Esophagus muscularis mucosa (tissue), 4 donors: ENCODE measurements around the gene CEP20. TPM values are rescaled to one million over a fixed set of nuclear protein-coding genes. Genes with fewer than 3 reads are reported as not detected.
A peak's percentile ranks its signal among the peaks of the same experiment; 100 is the strongest.

ENCODE experiments used
- DNase-seq: peaks from one replicate; pipeline ENCODE4 v3.0.0-alpha.2; 2017; ENCODE audit errors: extremely low spot score
- H3K27ac ChIP-seq, 4 donors: fragments of 200-600 bp; sonication (generic); replicated peaks in 1 of 4; 1 replicate in 3 of 4; 2 replicates in 1 of 4; pipeline ENCODE4 v1.5.1; 2016 to 2019; ENCODE audit warnings: mild to moderate bottlenecking in 1 of 4
- H3K27me3 ChIP-seq, 4 donors: fragments of 200-600 bp; sonication (generic); one replicate each; pipeline versions ENCODE4 v1.5.1 to v1.6.0; 2016 to 2019
- H3K36me3 ChIP-seq, 4 donors: fragments of 200-600 bp; sonication (generic); one replicate each; pipeline ENCODE4 v1.5.1; 2016 to 2019
- H3K4me1 ChIP-seq, 4 donors: fragments of 200-600 bp; sonication (generic); one replicate each; pipeline ENCODE4 v1.5.1; 2016 to 2019
- H3K4me3 ChIP-seq, 4 donors: fragments of 200-600 bp; sonication (generic); 1 replicate in 2 of 4; 2 replicates in 2 of 4; pipeline ENCODE4 v1.5.1; 2016 to 2019; ENCODE audit warnings: mild to moderate bottlenecking in 4 of 4, moderate library complexity in 1 of 4
- H3K9me3 ChIP-seq, 4 donors: fragments of 200-600 bp; sonication (generic); 1 replicate in 3 of 4; 2 replicates in 1 of 4; pipeline ENCODE4 v1.5.1; 2016 to 2019
- EP300 ChIP-seq: sonication (generic); formaldehyde crosslinking; IDR thresholded peaks from one replicate; pipeline ENCODE4 v1.6.1; 2017; ENCODE audit warnings: antibody characterized with exemption
- POLR2A ChIP-seq: fragments of 450-650 bp; IDR thresholded peaks from one replicate; pipeline ENCODE4 v1.6.1; 2017; ENCODE audit warnings: antibody characterized with exemption, moderate library complexity, mild to moderate bottlenecking, low read depth
- POLR2AphosphoS5 ChIP-seq, 2 donors: sonication (generic); formaldehyde crosslinking; IDR thresholded peaks; one replicate each; pipeline ENCODE4 v1.6.1; 2017; ENCODE audit warnings: antibody characterized with exemption in 2 of 2
- WGBS: methylation state at CpG from one replicate; pipeline ENCODE4 v1.1.5; 2018; 5-methylcytosine and 5-hydroxymethylcytosine counted together
- intact Hi-C: fragments of 100-400 bp; cut with DNase I; formaldehyde crosslinking; loops from one replicate; pipeline ENCODE4 v1.15.1; 2023
- small RNA-seq, 3 donors: library from RNA; depleted of rRNA; stranded (forward); fragments of <200 nt; gene quantifications; one replicate each; pipeline ENCODE3, GENCODE V24; 2016
- total RNA-seq, 4 donors: library from RNA; depleted of rRNA; stranded (reverse); fragments of >200 nt; gene quantifications; one replicate each; pipeline versions ENCODE4 v1.1.0 to v1.2.1, GENCODE V29; 2016
- TF ChIP-seq, protein P1 (sequence below), 3 experiments: fragments of 200-600 bp in 2 of 3; fragments of 450-650 bp in 1 of 3; sonication (generic) in 2 of 3; IDR thresholded peaks; one replicate each; pipeline ENCODE4 v1.5.1; 2017 to 2019; ENCODE audit warnings: antibody characterized with exemption in 3 of 3, mild to moderate bottlenecking in 2 of 3, moderate library complexity in 1 of 3

Gene CEP20
- total RNA-seq, 4 donors from 2014 or later: 25.2 to 36.1 (median 32.0) TPM

DNA sequence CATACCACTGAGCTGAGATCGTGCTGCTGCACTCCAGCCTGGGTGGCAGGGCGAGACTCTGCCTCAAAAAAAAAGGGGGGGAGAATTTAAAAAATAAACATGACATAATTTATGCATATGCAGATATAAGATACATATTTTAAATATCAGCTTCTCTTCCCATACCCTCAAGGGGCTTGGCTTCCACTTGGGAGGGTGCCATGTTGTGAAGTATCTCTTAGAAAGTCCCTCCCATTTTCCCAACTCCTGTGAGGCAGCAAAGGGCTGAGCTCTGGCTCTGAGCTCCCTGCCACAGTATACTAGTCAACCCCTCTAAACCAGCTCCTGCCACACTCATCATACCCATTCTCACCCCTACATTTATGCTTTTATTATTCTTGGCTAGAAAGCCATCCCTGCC, 71.0 kb downstream of the CEP20 start:
- TF ChIP-seq EP300 (no peak), POLR2AphosphoS5 (IDR thresholded peaks at IDR 0.05) (no peak), POLR2A (no peak)
- TF ChIP-seq, protein P1, sequence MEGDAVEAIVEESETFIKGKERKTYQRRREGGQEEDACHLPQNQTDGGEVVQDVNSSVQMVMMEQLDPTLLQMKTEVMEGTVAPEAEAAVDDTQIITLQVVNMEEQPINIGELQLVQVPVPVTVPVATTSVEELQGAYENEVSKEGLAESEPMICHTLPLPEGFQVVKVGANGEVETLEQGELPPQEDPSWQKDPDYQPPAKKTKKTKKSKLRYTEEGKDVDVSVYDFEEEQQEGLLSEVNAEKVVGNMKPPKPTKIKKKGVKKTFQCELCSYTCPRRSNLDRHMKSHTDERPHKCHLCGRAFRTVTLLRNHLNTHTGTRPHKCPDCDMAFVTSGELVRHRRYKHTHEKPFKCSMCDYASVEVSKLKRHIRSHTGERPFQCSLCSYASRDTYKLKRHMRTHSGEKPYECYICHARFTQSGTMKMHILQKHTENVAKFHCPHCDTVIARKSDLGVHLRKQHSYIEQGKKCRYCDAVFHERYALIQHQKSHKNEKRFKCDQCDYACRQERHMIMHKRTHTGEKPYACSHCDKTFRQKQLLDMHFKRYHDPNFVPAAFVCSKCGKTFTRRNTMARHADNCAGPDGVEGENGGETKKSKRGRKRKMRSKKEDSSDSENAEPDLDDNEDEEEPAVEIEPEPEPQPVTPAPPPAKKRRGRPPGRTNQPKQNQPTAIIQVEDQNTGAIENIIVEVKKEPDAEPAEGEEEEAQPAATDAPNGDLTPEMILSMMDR (IDR thresholded peaks at IDR 0.05): no peak
- H3K4me3 ChIP-seq: peak overlapping the region in 1 of 4 donors; percentile 19
- peaks cover 0 to 83% (median 41%) of the 10 kb centered on the region in 4 donors for H3K36me3 ChIP-seq
- H3K27me3 ChIP-seq: no peaks in the 10 kb centered on the region
- no peak for DNase-seq
- 76% methylated on average over 2 of the region's 2 CpGs for WGBS
- intact Hi-C loops: no loop called here
- H3K27ac ChIP-seq: peak overlapping the region; percentile 69 to 95 (median 91)
- no peaks in the 10 kb centered on the region for H3K9me3 ChIP-seq
- H3K4me1 ChIP-seq: peaks cover 0 to 97% (median 94%) of the 10 kb centered on the region in 4 donors

DNA sequence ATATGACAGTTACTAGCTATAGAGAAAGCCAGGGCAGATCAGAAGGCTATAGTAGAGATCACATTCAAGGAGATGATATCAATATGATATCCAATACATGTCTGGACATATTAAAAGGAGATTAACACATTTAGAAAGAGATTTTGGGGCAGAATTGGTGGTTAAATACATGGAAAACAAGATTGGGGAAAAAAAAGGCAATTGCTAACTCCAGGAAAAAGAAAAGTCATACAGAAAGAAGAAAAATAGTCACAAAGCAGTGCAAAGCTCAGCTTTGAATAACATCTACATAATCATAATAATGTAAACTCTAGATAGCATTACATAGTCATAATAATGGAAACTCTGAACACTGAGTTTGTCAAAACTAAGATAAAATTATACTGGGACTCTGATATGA, 72.2 kb downstream of the CEP20 start:
- TF ChIP-seq, protein P1 (IDR thresholded peaks at IDR 0.05): no peak
- TF ChIP-seq EP300: no peak
- no peak for TF ChIP-seq POLR2A
- TF ChIP-seq POLR2AphosphoS5 (IDR thresholded peaks at IDR 0.05): no peak
- H3K4me1 ChIP-seq: peaks cover 7 to 99% (median 95%) of the 10 kb centered on the region in 4 donors
- DNase-seq: no peak
- peak overlapping the region; percentile 69 to 95 (median 91) for H3K27ac ChIP-seq
- H3K27me3 ChIP-seq: no peaks in the 10 kb centered on the region
- H3K36me3 ChIP-seq: peaks cover 0 to 82% (median 47%) of the 10 kb centered on the region in 4 donors
- intact Hi-C loops: no loop called here
- no peaks in the 10 kb centered on the region for H3K9me3 ChIP-seq
- H3K4me3 ChIP-seq: peak overlapping the region in 2 of 4 donors; percentile 4 to 19

Small RNAs within 50 kb of the gene (small RNA-seq; reads per million reads assigned to genes)
- 0 reads per million in 3 donors for gene RNU6-213P

Other genes with a start within 250 kb of the CEP20 start
- 10 to 100 TPM; 36.6 to 57.3 (median 52.0) TPM for gene MARF1, start 245.4 kb downstream of the CEP20 start, total RNA-seq
- gene NDE1, start 238.4 kb downstream of the CEP20 start, total RNA-seq: 10 to 100 TPM; 46.1 to 94.9 (median 70.1) TPM
- over 10,000 TPM in 3 of 4 donors, 1,000 to 10,000 TPM in 1; 9,583 to 20,476 (median 14,208) TPM for gene MYH11, start 31.6 kb downstream of the CEP20 start, total RNA-seq
- gene ABCC1, start 61.0 kb upstream of the CEP20 start, total RNA-seq: 100 to 1,000 TPM in 2 of 4 donors, 10 to 100 TPM in 2; 61.8 to 141 (median 103) TPM